Activated T-helper 2 cell treated with anti-CD3 and anti-CD28 coated beads, Interferon-gamma antibody, Interleukin-2, Interleukin-4, amounts not matched to agents 10 μg/mL and 5 μg/mL and 100 μg/mL, durations not matched to agents 14 hours and 24 hours and 36 hours (primary cell): ENCODE results near the gene NOP10. TPM values are rescaled to one million over a fixed set of nuclear protein-coding genes. Genes with fewer than 3 reads are reported as not detected.

Experiments used
- DNase-seq: peaks from one replicate; pipeline ENCODE4 v3.0.0; 2021; ENCODE audit warnings: low spot score
- H3K27ac Mint-ChIP-seq: one replicate; pipeline ENCODE4 v1.8.0; 2021; ENCODE audit warnings: mixed read lengths
- H3K27me3 Mint-ChIP-seq: one replicate; pipeline ENCODE4 v1.8.0; 2021; ENCODE audit warnings: low read depth, mixed read lengths
- H3K36me3 Mint-ChIP-seq: one replicate; pipeline ENCODE4 v1.8.0; 2021; ENCODE audit warnings: low read depth, mixed read lengths
- H3K4me1 Mint-ChIP-seq: one replicate; pipeline ENCODE4 v1.8.0; 2021; ENCODE audit warnings: low read depth, mixed read lengths
- H3K4me3 Mint-ChIP-seq: one replicate; pipeline ENCODE4 v1.8.0; 2021; ENCODE audit warnings: low read depth, mild to moderate bottlenecking, moderate library complexity, mixed read lengths
- H3K9me3 Mint-ChIP-seq: one replicate; pipeline ENCODE4 v1.8.0; 2021; ENCODE audit warnings: mixed read lengths
- intact Hi-C: fragments of 100-400 bp; cut with micrococcal nuclease; formaldehyde crosslinking; loops from one replicate; pipeline ENCODE4 v1.15.1; 2023
- total RNA-seq: library from RNA; stranded (reverse); gene quantifications from 2 replicates; pipeline ENCODE4 v1.2.3, GENCODE V29; 2022

Gene NOP10
- total RNA-seq, 1 donor from 2014 or later = 227 TPM

GRCh38 chr15:34336231-34336990 lies 6.5 kb downstream of the NOP10 start:
- H3K27me3 Mint-ChIP-seq = no peaks in the 10 kb centered on the region
- H3K4me1 Mint-ChIP-seq = peaks cover 62% of the 10 kb centered on the region
- H3K9me3 Mint-ChIP-seq = no peaks in the 10 kb centered on the region
- no peak for DNase-seq
- H3K36me3 Mint-ChIP-seq = peaks cover 30% of the 10 kb centered on the region
- H3K4me3 Mint-ChIP-seq = peak overlapping the region; percentile 98
- intact Hi-C loops = loop anchor here (10.0 kb wide), 1 partner anchor 248 kb away; the partner anchor contains the start of gene GOLGA8B
- H3K27ac Mint-ChIP-seq = peak overlapping the region; percentile 95

- peaks cover 20% of the 10 kb centered on the region for H3K36me3 Mint-ChIP-seq
- H3K27ac Mint-ChIP-seq = peak overlapping the region; percentile 95
- H3K27me3 Mint-ChIP-seq = no peaks in the 10 kb centered on the region
- H3K4me1 Mint-ChIP-seq = peaks cover 63% of the 10 kb centered on the region
- peak overlapping the region; percentile 98 for H3K4me3 Mint-ChIP-seq
- no peak for DNase-seq
- intact Hi-C loops = loop anchor here (2.0 to 10.0 kb wide), 3 partner anchors 97 to 297 kb away; partner anchors contain the start of genes AVEN and GOLGA8B
- H3K9me3 Mint-ChIP-seq = no peaks in the 10 kb centered on the region
Observed at GRCh38 chr15:34335176-34336032, 7.5 kb downstream of the NOP10 start.

- DNase-seq = no peak
- peak overlapping the region; percentile 95 for H3K27ac Mint-ChIP-seq
- no peaks in the 10 kb centered on the region for H3K9me3 Mint-ChIP-seq
- H3K4me1 Mint-ChIP-seq = peaks cover 66% of the 10 kb centered on the region
- intact Hi-C loops = loop anchor here (1.0 to 10.0 kb wide), 7 partner anchors 16 to 658 kb away; partner anchors contain the start of genes AVEN, GOLGA8A, GOLGA8B and LPCAT4
- peaks cover 12% of the 10 kb centered on the region for H3K36me3 Mint-ChIP-seq
- H3K4me3 Mint-ChIP-seq = peak overlapping the region; percentile 98
- H3K27me3 Mint-ChIP-seq = no peaks in the 10 kb centered on the region
Observed at GRCh38 chr15:34334672-34335071, 8.3 kb downstream of the NOP10 start.

GRCh38 chr15:34332553-34333120 lies 10.3 kb downstream of the NOP10 start:
- H3K27ac Mint-ChIP-seq = peak overlapping the region; percentile 85
- no peaks in the 10 kb centered on the region for H3K9me3 Mint-ChIP-seq
- no peaks in the 10 kb centered on the region for H3K27me3 Mint-ChIP-seq
- H3K4me3 Mint-ChIP-seq = no peak overlapping the region
- peaks cover 77% of the 10 kb centered on the region for H3K4me1 Mint-ChIP-seq
- no peak for DNase-seq
- peaks cover 5% of the 10 kb centered on the region for H3K36me3 Mint-ChIP-seq
- intact Hi-C loops = loop anchor here (5.0 to 10.0 kb wide), 4 partner anchors 35 to 660 kb away; partner anchors contain the start of genes GOLGA8A, GOLGA8B and LPCAT4

DNA sequence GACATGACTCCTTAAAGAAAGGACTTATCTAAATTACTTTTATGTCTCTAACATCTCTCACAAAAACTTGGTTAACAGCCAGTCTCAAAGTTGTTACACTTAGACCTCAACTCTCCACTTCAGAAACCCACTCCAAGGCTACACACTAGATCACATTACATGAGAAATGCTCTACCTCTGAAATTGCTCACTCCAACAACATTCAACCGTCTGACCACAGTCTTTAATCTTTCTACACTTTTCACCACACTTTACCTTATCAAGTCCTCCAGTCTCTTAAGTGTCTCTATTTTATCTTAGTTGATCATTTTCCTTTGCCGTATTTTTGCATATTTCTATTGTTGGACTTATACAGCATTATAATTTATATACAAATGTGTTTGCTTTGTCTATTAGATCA lies 11.1 kb downstream of the NOP10 start:
- H3K27ac Mint-ChIP-seq = peak overlapping the region; percentile 85
- peaks cover 5% of the 10 kb centered on the region for H3K36me3 Mint-ChIP-seq
- H3K27me3 Mint-ChIP-seq = no peaks in the 10 kb centered on the region
- H3K4me3 Mint-ChIP-seq = peak overlapping the region; percentile 38
- peaks cover 72% of the 10 kb centered on the region for H3K4me1 Mint-ChIP-seq
- intact Hi-C loops = loop anchor here (5.0 to 10.0 kb wide), 4 partner anchors 35 to 660 kb away; partner anchors contain the start of genes GOLGA8A, GOLGA8B and LPCAT4
- no peaks in the 10 kb centered on the region for H3K9me3 Mint-ChIP-seq
- DNase-seq = no peak

- no peaks in the 10 kb centered on the region for H3K27me3 Mint-ChIP-seq
- H3K9me3 Mint-ChIP-seq = no peaks in the 10 kb centered on the region
- peaks cover 68% of the 10 kb centered on the region for H3K4me1 Mint-ChIP-seq
- H3K36me3 Mint-ChIP-seq = peaks cover 5% of the 10 kb centered on the region
- H3K27ac Mint-ChIP-seq = peak overlapping the region; percentile 22
- peak overlapping the region; percentile 1 for H3K4me3 Mint-ChIP-seq
- DNase-seq = no peak
- intact Hi-C loops = loop anchor here (5.0 to 10.0 kb wide), 4 partner anchors 37 to 662 kb away; partner anchors contain the start of genes GOLGA8A, GOLGA8B and LPCAT4
Observed at GRCh38 chr15:34330279-34330678, 12.7 kb downstream of the NOP10 start.

GRCh38 chr15:34329006-34329405 lies 13.9 kb downstream of the NOP10 start:
- H3K4me1 Mint-ChIP-seq = peaks cover 62% of the 10 kb centered on the region
- DNase-seq = no peak
- H3K27me3 Mint-ChIP-seq = no peaks in the 10 kb centered on the region
- H3K9me3 Mint-ChIP-seq = no peaks in the 10 kb centered on the region
- intact Hi-C loops = no loop called here
- H3K27ac Mint-ChIP-seq = peak overlapping the region; percentile 88
- H3K4me3 Mint-ChIP-seq = peak overlapping the region; percentile 57
- peaks cover 5% of the 10 kb centered on the region for H3K36me3 Mint-ChIP-seq

GRCh38 chr15:34327906-34328305 lies 15.0 kb downstream of the NOP10 start:
- Mint-ChIP-seq H3K9me3 (no peaks in the 10 kb centered on the region), H3K27me3 (no peaks in the 10 kb centered on the region), H3K36me3 (peaks cover 14% of the 10 kb centered on the region), H3K4me3 (peak overlapping the region; percentile 43), H3K4me1 (peaks cover 61% of the 10 kb centered on the region), H3K27ac (peak overlapping the region; percentile 57)
- intact Hi-C loops = no loop called here
- DNase-seq = no peak

DNA sequence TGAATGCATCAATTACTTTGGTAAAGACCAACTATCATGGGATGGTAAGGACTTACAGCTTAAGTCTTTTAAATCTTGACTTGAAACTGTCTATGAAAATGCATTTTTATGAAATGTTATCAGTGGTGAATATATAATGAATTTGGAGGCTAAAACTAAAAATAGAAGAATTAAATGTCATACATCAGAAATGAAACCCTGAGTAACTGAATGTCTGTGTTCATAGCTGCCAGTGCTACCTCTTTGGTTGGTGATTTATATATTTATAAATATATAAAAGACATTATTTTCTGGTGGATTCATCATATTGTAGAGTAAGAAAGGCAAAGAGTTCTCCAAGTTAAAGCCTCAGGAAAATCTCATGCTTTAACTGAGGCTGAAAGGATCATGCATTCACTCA lies 17.6 kb downstream of the NOP10 start:
- Mint-ChIP-seq H3K27me3 (no peaks in the 10 kb centered on the region), H3K27ac (no peak overlapping the region), H3K9me3 (no peaks in the 10 kb centered on the region), H3K4me3 (no peak overlapping the region), H3K4me1 (peaks cover 51% of the 10 kb centered on the region), H3K36me3 (peaks cover 19% of the 10 kb centered on the region)
- DNase-seq = no peak
- intact Hi-C loops = no loop called here

- Mint-ChIP-seq H3K4me3 (no peak overlapping the region), H3K27me3 (no peaks in the 10 kb centered on the region), H3K27ac (peak overlapping the region; percentile 33), H3K9me3 (no peaks in the 10 kb centered on the region), H3K4me1 (peaks cover 51% of the 10 kb centered on the region), H3K36me3 (peaks cover 23% of the 10 kb centered on the region)
- DNase-seq = no peak
- intact Hi-C loops = no loop called here
Observed at GRCh38 chr15:34324933-34325332, 18.0 kb downstream of the NOP10 start.

DNA sequence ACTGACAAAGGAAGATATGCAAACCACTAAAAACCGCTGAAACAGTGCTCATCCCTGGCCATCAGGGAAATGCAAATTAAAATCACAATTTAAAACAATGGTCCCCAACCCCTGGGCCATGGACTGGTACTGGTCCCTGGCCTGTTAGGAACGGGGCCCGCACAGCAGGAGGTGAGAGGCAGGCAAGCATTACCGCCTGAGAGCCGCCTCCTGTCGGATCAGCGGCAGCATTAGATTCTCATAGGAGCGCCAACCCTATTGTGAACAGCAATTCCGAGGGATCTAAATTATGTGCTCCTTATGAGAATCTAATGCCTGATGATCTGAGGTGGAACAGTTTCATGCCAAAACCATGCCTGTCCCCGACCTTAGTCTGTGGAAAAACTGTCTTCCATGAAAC lies 19.7 kb downstream of the NOP10 start:
- peaks cover 45% of the 10 kb centered on the region for H3K4me1 Mint-ChIP-seq

More for the DNA sequence above, 19.7 kb downstream of the NOP10 start:
- Mint-ChIP-seq H3K9me3 (no peaks in the 10 kb centered on the region), H3K4me3 (no peak overlapping the region), H3K27me3 (no peaks in the 10 kb centered on the region), H3K36me3 (peaks cover 23% of the 10 kb centered on the region), H3K27ac (no peak overlapping the region)
- intact Hi-C loops = no loop called here
- no peak for DNase-seq
